IMR-90 (cell line): ENCODE data around the gene IL20RA. TPM values are rescaled to one million over a fixed set of nuclear protein-coding genes. Genes with fewer than 3 reads are reported as not detected.

Source experiments
- ATAC-seq: fragments of 200-7000 bp; cut with Tn5 transposase; 2 replicates; pipeline ENCODE4 v1.9.1; 2020; ENCODE audit warnings: low read depth, mild to moderate bottlenecking, moderate library complexity
- BruUV-seq: library from RNA; stranded (reverse); fragments of 400-500 nt; replicated peaks from 2 replicates; lab custom pipeline; 2021; lab: Mats Ljungman, UMichigan
- CTCF ChIA-PET: fragments of 300-600 bp; formaldehyde crosslinking; extraction: SDS; loops from one replicate; lab custom pipeline; 2021; ENCODE audit warnings: antibody characterized with exemption; lab: Yijun Ruan, JAX
- POLR2A ChIA-PET: fragments of 300-600 bp; sonication (Branson Sonifier 250); formaldehyde crosslinking; loops from one replicate; lab custom pipeline; 2022; ENCODE audit warnings: antibody characterized with exemption; ENCODE audit not compliant: unreplicated experiment; lab: Charles Lee
- DNase-seq: peaks from one replicate; pipeline ENCODE4 v3.0.0; 2013
- H2AFZ ChIP-seq: replicated peaks from 2 replicates; pipeline ENCODE3; 2013; ENCODE audit warnings: low read length, mild to moderate bottlenecking; ENCODE audit not compliant: poor library complexity
- H2AK5ac ChIP-seq: 2 replicates; pipeline ENCODE4 v1.6.1; 2013; ENCODE audit warnings: low read depth, low read length, inconsistent platforms
- H2AK9ac ChIP-seq: replicated peaks from 2 replicates; pipeline ENCODE3; 2013; ENCODE audit warnings: mild to moderate bottlenecking, low read depth, low read length, moderate library complexity; ENCODE audit not compliant: poor library complexity
- H2BK120ac ChIP-seq: 2 replicates; pipeline ENCODE4 v1.6.1; 2013; ENCODE audit warnings: low read depth, low read length, inconsistent platforms
- H2BK15ac ChIP-seq: 3 replicates; pipeline ENCODE4 v1.6.1; 2013; ENCODE audit warnings: low read depth, low read length, inconsistent platforms
- H2BK20ac ChIP-seq: 2 replicates; pipeline ENCODE4 v1.6.1; 2013; ENCODE audit warnings: low read depth, mild to moderate bottlenecking, inconsistent platforms, low read length, moderate library complexity
- H2BK5ac ChIP-seq: 2 replicates; pipeline ENCODE4 v1.6.1; 2013; ENCODE audit warnings: mild to moderate bottlenecking, low read depth, low read length, inconsistent platforms; ENCODE audit not compliant: poor library complexity, severe bottlenecking
- H3K14ac ChIP-seq: replicated peaks from 2 replicates; pipeline ENCODE4 v1.6.1; 2013; ENCODE audit warnings: low read depth, low read length, inconsistent platforms
- H3K18ac ChIP-seq: 2 replicates; pipeline ENCODE4 v1.6.1; 2013; ENCODE audit warnings: low read depth, low read length, control low read depth
- H3K23ac ChIP-seq: 2 replicates; pipeline ENCODE4 v1.6.1; 2013; ENCODE audit warnings: low read depth, low read length, inconsistent platforms
- H3K27ac ChIP-seq: 2 replicates; pipeline ENCODE4 v1.5.1; 2013; ENCODE audit warnings: mild to moderate bottlenecking, control low read depth, low read length; ENCODE audit not compliant: insufficient read depth
- H3K27me3 ChIP-seq: 2 replicates; pipeline ENCODE4 v1.6.1; 2013; ENCODE audit warnings: low read length; ENCODE audit not compliant: control insufficient read depth, insufficient read depth
- H3K36me3 ChIP-seq: 2 replicates; pipeline ENCODE4 v1.6.1; 2013; ENCODE audit warnings: low read length, mixed read lengths; ENCODE audit not compliant: control insufficient read depth, insufficient read depth
- H3K4ac ChIP-seq: 2 replicates; pipeline ENCODE4 v1.6.1; 2013; ENCODE audit warnings: low read depth, low read length, inconsistent platforms
- H3K4me1 ChIP-seq: 2 replicates; pipeline ENCODE4 v1.6.1; 2013; ENCODE audit warnings: low read length, mixed read lengths; ENCODE audit not compliant: control insufficient read depth, insufficient read depth
- H3K4me2 ChIP-seq: 2 replicates; pipeline ENCODE4 v1.6.1; 2013; ENCODE audit warnings: low read depth, mild to moderate bottlenecking, control low read depth, low read length, moderate library complexity
- H3K4me3 ChIP-seq: 2 replicates; pipeline ENCODE4 v1.5.1; 2013; ENCODE audit warnings: low read depth, mild to moderate bottlenecking, control low read depth, low read length, moderate library complexity; ENCODE audit not compliant: insufficient read depth
- H3K56ac ChIP-seq: 2 replicates; pipeline ENCODE4 v1.6.1; 2013; ENCODE audit warnings: low read length, inconsistent platforms; ENCODE audit not compliant: insufficient read depth; ENCODE audit errors: extremely low read depth
- H3K79me1 ChIP-seq, 2 experiments: 2 replicates each; pipeline ENCODE4 v1.6.1; 2013; ENCODE audit warnings: low read length in 2 of 2, inconsistent platforms in 1 of 2, low read depth in 1 of 2
- H3K9ac ChIP-seq: 2 replicates; pipeline ENCODE4 v1.6.1; 2013; ENCODE audit warnings: low read depth, low read length, control low read depth
- H3K9me1 ChIP-seq: 2 replicates; pipeline ENCODE4 v1.6.1; 2013; ENCODE audit warnings: low read length, inconsistent platforms; ENCODE audit not compliant: insufficient read depth
- H3K9me3 ChIP-seq: 2 replicates; pipeline ENCODE4 v1.6.1; 2013; ENCODE audit warnings: low read length; ENCODE audit not compliant: control insufficient read depth, insufficient read depth
- H4K20me1 ChIP-seq: 2 replicates; pipeline ENCODE4 v1.6.1; 2013; ENCODE audit warnings: low read length, inconsistent platforms; ENCODE audit not compliant: insufficient read depth
- H4K5ac ChIP-seq: 2 replicates; pipeline ENCODE4 v1.6.1; 2013; ENCODE audit warnings: mild to moderate bottlenecking, low read depth, low read length, control low read depth
- H4K8ac ChIP-seq, 2 experiments: 2 replicates each; pipeline ENCODE4 v1.6.1; 2013; ENCODE audit warnings: low read depth in 2 of 2, low read length in 2 of 2, control low read depth in 1 of 2, inconsistent platforms in 1 of 2
- H4K91ac ChIP-seq: 2 replicates; pipeline ENCODE4 v1.6.1; 2013; ENCODE audit warnings: low read depth, low read length, inconsistent platforms; ENCODE audit not compliant: insufficient read depth
- BHLHE40 ChIP-seq: fragments of 150-350 bp; IDR thresholded peaks from 2 replicates; pipeline ENCODE4 v1.6.1; 2016; ENCODE audit warnings: mild to moderate bottlenecking, low read depth, low read length
- CEBPB ChIP-seq: IDR thresholded peaks from 2 replicates; pipeline ENCODE4 v1.6.1; 2012; ENCODE audit warnings: low read depth, low read length, improper control_type of control experiment
- CHD1 ChIP-seq: IDR thresholded peaks from 2 replicates; pipeline ENCODE4 v1.6.1; 2012; ENCODE audit warnings: low read depth, low read length, improper control_type of control experiment
- CTCF ChIP-seq: conservative IDR thresholded peaks from 2 replicates; pipeline ENCODE4 v1.5.1; 2012; ENCODE audit warnings: mild to moderate bottlenecking, low read depth, low read length, improper control_type of control experiment
- ELK1 ChIP-seq: fragments of 150-350 bp; IDR thresholded peaks from 2 replicates; pipeline ENCODE4 v1.6.1; 2016; ENCODE audit warnings: low read depth, mild to moderate bottlenecking, low read length, moderate library complexity, borderline replicate concordance
- FOS ChIP-seq: fragments of 150-350 bp; IDR thresholded peaks from 2 replicates; pipeline ENCODE4 v1.6.1; 2016; ENCODE audit warnings: low read depth, low read length
- MAFK ChIP-seq: IDR thresholded peaks from 2 replicates; pipeline ENCODE4 v1.6.1; 2012; ENCODE audit warnings: low read depth, low read length, improper control_type of control experiment
- MAZ ChIP-seq: IDR thresholded peaks from 2 replicates; pipeline ENCODE4 v1.6.1; 2012; ENCODE audit warnings: low read depth, mild to moderate bottlenecking, low read length, improper control_type of control experiment, moderate library complexity, borderline replicate concordance
- MXI1 ChIP-seq: IDR thresholded peaks from 2 replicates; pipeline ENCODE4 v1.6.1; 2012; ENCODE audit warnings: low read depth, mild to moderate bottlenecking, low read length, moderate library complexity, borderline replicate concordance
- NFE2L2 ChIP-seq: fragments of 150-350 bp; IDR thresholded peaks from 2 replicates; pipeline ENCODE4 v1.6.1; 2016; ENCODE audit warnings: low read depth, mild to moderate bottlenecking, low read length
- POLR2A ChIP-seq: IDR thresholded peaks from 2 replicates; pipeline ENCODE4 v1.6.1; 2012; ENCODE audit warnings: mild to moderate bottlenecking, low read depth, low read length
- RAD21 ChIP-seq: IDR thresholded peaks from 2 replicates; pipeline ENCODE4 v1.6.1; 2012; ENCODE audit warnings: low read length, improper control_type of control experiment
- RCOR1 ChIP-seq: IDR thresholded peaks from 2 replicates; pipeline ENCODE4 v1.6.1; 2012; ENCODE audit warnings: mild to moderate bottlenecking, low read length, improper control_type of control experiment; ENCODE audit not compliant: insufficient replicate concordance
- RFX5 ChIP-seq: IDR thresholded peaks from 2 replicates; pipeline ENCODE4 v1.8.0; 2012; ENCODE audit warnings: low read depth, mild to moderate bottlenecking, low read length, moderate library complexity
- SMC3 ChIP-seq: fragments of 150-350 bp; IDR thresholded peaks from 2 replicates; pipeline ENCODE4 v1.6.1; 2016; ENCODE audit warnings: low read depth, mild to moderate bottlenecking, antibody characterized with exemption, low read length, moderate library complexity
- USF2 ChIP-seq: fragments of 150-350 bp; IDR thresholded peaks from 2 replicates; pipeline ENCODE4 v1.6.1; 2017; ENCODE audit warnings: mild to moderate bottlenecking, antibody characterized with exemption, low read length, low read depth
- WGBS, 2 experiments: methylation state at CpG; one replicate each; pipeline versions ENCODE4 v1.1.5 to v1.1.7; 2013; ENCODE audit warnings: missing lambda C conversion rate in 2 of 2; ENCODE audit not compliant: insufficient read length in 1 of 2; ENCODE audit errors: extremely low coverage in 2 of 2; 5-methylcytosine and 5-hydroxymethylcytosine counted together
- dilution Hi-C: fragments of 300-500 bp; cut with HindIII; formaldehyde crosslinking; loops from one replicate; pipeline ENCODE4 v1.14.3; 2018; ENCODE audit warnings: low sequenced_read_pairs; ENCODE audit not compliant: unreplicated experiment
- in situ Hi-C: fragments of 300-500 bp; cut with MboI; formaldehyde crosslinking; loops from 3 replicates; pipeline ENCODE4 v1.14.3; 2019; ENCODE audit warnings: low sequenced_read_pairs, inconsistent platforms, mixed read lengths
- intact Hi-C: fragments of 100-400 bp; cut with micrococcal nuclease; formaldehyde crosslinking; loops from 2 replicates; pipeline ENCODE4 v1.10.0; 2022
- polyA plus RNA-seq, 3 experiments: library from polyadenylated mRNA; depleted of rRNA; stranded (reverse); fragments of >200 nt; gene quantifications; 2 replicates each; pipeline ENCODE4 v1.2.3, GENCODE V29; 2012; ENCODE audit warnings: low replicate concordance in 1 of 3
- total RNA-seq: library from RNA; depleted of rRNA; stranded (reverse); fragments of >200 nt; gene quantifications from 2 replicates; pipeline ENCODE4 v1.2.3, GENCODE V29; 2012

IL20RA gene
- total and polyA plus RNA-seq, 2 of the 4 experiments (the other 2 are of a cell fraction), result 0.02 TPM; not detected in 1

- Histone ChIP-seq H3K36me3 (no peaks in the 10 kb centered on the region), H3K4me2 (no peak overlapping the region), H2BK15ac (no peak overlapping the region), H3K56ac (no peak overlapping the region), H2BK5ac (no peak overlapping the region), H2BK20ac (no peak overlapping the region), H4K8ac (no peak overlapping the region), H3K79me1 (no peaks in the 10 kb centered on the region), H3K4me1 (no peaks in the 10 kb centered on the region), H3K27ac (no peak overlapping the region), H3K4me3 (no peak overlapping the region), H4K5ac (no peak overlapping the region), H3K23ac (no peak overlapping the region), H3K9me1 (no peaks in the 10 kb centered on the region), H3K14ac (no peak overlapping the region), H3K27me3 (peaks cover 6% of the 10 kb centered on the region; the same call in 1 of the 2 replicates), H4K91ac (no peak overlapping the region), H2AK5ac (no peak overlapping the region), H3K4ac (no peak overlapping the region), H3K9me3 (no peaks in the 10 kb centered on the region), H2BK120ac (no peak overlapping the region), H2AFZ (no peak overlapping the region), H2AK9ac (no peak overlapping the region), H3K18ac (no peak overlapping the region), H4K20me1 (no peaks in the 10 kb centered on the region), H3K9ac (no peak overlapping the region)
- WGBS, 2 experiments, result no CpG with 5 or more reads among the region's 5 CpGs
- ChIA-PET CTCF (no interaction called here), POLR2A (no interaction called here)
- dilution Hi-C loops (no loop called here), intact Hi-C loops (loop anchor here (2.0 kb wide), 1 partner anchor 671 kb away; no protein-coding TSS in a partner anchor), in situ Hi-C loops (no loop called here)
- no peak for ATAC-seq
- BruUV-seq, result no TSS peak
- DNase-seq, result no peak
- TF ChIP-seq CHD1 (no peak), BHLHE40 (no peak), MXI1 (no peak), RCOR1 (no peak), RAD21 (no peak), CTCF (no peak), USF2 (no peak), NFE2L2 (no peak), MAZ (no peak), ELK1 (no peak), FOS (no peak), SMC3 (no peak), RFX5 (no peak), CEBPB (no peak), MAFK (no peak), POLR2A (no peak)
Measured at GRCh38 chr6:136969433-136969832, 75.3 kb downstream of the IL20RA start.
